ENCODE data around the gene TCFL5. TPM values are rescaled to one million over a fixed set of nuclear protein-coding genes. Genes with fewer than 3 reads are reported as not detected.
A peak's percentile ranks its signal among the peaks of the same experiment; 100 is the strongest.

The TCFL5 gene
- total RNA-seq, 1 experiment from 2014 or later, result 20.4 TPM

DNA sequence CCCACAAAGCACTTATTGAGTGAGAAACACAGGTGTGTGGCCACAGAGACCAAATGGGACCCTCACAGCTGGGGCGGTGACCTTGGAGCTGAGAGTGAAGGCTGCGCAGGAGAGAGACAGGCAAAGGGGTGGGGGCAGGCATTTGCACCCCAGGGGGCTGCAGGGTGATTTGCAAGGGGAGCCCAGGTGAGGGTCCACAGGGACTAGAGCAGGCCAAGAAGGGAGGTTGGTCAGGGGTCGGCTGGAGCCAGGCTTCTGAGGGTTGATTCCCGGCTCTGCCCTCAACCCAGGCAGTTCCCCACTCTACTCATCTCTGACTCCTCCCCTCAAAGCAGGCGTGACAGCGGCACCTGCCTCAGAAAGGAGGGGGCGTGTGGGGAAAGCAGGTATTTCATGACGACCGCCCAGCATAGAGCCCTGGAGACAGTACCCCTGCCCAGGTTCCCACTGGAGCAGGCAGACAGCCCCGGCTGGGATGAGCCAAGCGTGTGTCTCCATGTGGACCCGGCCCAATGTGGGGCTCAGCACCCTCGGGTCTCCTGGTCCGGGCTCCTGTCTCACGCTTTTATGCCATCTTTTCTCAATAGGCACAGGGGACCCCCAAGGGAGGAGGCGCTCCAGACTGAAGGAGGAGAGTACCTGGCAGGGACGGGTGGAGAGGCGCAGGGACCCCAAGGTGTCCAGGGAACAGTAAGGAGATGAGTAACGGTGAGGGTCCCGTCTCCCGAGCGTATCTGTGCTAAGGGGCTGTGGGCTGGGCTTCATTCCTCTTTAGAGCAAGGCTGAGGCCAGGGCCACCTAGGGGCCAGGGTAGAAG is 68.5 kb downstream of the TCFL5 start:
- H3K36me3 Mint-ChIP-seq, result peaks cover 1% of the 10 kb centered on the region

GRCh38 chr20:62792182-62792939 is 69.3 kb downstream of the TCFL5 start:
- POLR2A ChIA-PET, result no interaction called here
- ATAC-seq, result no peak
- H3K36me3 Mint-ChIP-seq, result no peaks in the 10 kb centered on the region
- H3K9me3 Mint-ChIP-seq, result no peaks in the 10 kb centered on the region
- peaks cover 16% of the 10 kb centered on the region for H3K4me1 Mint-ChIP-seq
- H3K27me3 Mint-ChIP-seq (ENCODE audit: low read depth), result peaks cover 19% of the 10 kb centered on the region
- DNase-seq (ENCODE audit: low spot score), result no peak
- no peak overlapping the region; the same call in 1 of the 2 replicates for H3K4me3 Mint-ChIP-seq
- TF ChIP-seq, protein P1, sequence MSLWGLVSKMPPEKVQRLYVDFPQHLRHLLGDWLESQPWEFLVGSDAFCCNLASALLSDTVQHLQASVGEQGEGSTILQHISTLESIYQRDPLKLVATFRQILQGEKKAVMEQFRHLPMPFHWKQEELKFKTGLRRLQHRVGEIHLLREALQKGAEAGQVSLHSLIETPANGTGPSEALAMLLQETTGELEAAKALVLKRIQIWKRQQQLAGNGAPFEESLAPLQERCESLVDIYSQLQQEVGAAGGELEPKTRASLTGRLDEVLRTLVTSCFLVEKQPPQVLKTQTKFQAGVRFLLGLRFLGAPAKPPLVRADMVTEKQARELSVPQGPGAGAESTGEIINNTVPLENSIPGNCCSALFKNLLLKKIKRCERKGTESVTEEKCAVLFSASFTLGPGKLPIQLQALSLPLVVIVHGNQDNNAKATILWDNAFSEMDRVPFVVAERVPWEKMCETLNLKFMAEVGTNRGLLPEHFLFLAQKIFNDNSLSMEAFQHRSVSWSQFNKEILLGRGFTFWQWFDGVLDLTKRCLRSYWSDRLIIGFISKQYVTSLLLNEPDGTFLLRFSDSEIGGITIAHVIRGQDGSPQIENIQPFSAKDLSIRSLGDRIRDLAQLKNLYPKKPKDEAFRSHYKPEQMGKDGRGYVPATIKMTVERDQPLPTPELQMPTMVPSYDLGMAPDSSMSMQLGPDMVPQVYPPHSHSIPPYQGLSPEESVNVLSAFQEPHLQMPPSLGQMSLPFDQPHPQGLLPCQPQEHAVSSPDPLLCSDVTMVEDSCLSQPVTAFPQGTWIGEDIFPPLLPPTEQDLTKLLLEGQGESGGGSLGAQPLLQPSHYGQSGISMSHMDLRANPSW (CRISPR knock-in tag; conservative IDR thresholded peaks at IDR 0.05; ENCODE audit: low read depth), result no peak
- TF ChIP-seq NFYB (CRISPR knock-in tag; conservative IDR thresholded peaks at IDR 0.05; ENCODE audit: low read depth), result no peak
- TF ChIP-seq MLX (CRISPR knock-in tag; IDR thresholded peaks at IDR 0.05), result no peak
- TF ChIP-seq, protein P2, sequence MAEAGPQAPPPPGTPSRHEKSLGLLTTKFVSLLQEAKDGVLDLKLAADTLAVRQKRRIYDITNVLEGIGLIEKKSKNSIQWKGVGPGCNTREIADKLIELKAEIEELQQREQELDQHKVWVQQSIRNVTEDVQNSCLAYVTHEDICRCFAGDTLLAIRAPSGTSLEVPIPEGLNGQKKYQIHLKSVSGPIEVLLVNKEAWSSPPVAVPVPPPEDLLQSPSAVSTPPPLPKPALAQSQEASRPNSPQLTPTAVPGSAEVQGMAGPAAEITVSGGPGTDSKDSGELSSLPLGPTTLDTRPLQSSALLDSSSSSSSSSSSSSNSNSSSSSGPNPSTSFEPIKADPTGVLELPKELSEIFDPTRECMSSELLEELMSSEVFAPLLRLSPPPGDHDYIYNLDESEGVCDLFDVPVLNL (CRISPR knock-in tag; IDR thresholded peaks at IDR 0.05; ENCODE audit: borderline replicate concordance, low read depth), result no peak
- H3K27ac Mint-ChIP-seq, result no peak overlapping the region
- CTCF ChIA-PET, result interaction anchor here (1.4 to 3.2 kb wide), 26 partner anchors 10 to 311 kb away, joined by 3 to 38 read pairs (median 10); partner anchors contain the start of genes COL9A3 and NTSR1

More for the DNA sequence above, 68.5 kb downstream of the TCFL5 start:
- ChIA-PET POLR2A (no interaction called here), CTCF (interaction anchor here (1.2 to 2.7 kb wide), 15 partner anchors 11 to 411 kb away, joined by 3 to 38 read pairs (median 10); partner anchors contain the start of genes COL9A3, NTSR1, RBBP8NL and TCFL5)
- H3K27me3 Mint-ChIP-seq (ENCODE audit: low read depth), result peaks cover 19% of the 10 kb centered on the region
- ATAC-seq (no peak), DNase-seq (ENCODE audit: low spot score) (no peak)
- TF ChIP-seq USF1 (CRISPR knock-in tag; IDR thresholded peaks at IDR 0.05) (0 out of 2 replicates have a peak, but pooled peaks have one; percentile 34), FOXP1 (CRISPR knock-in tag; IDR thresholded peaks at IDR 0.05; ENCODE audit: borderline replicate concordance) (no peak)
- H3K4me1 Mint-ChIP-seq, result peaks cover 16% of the 10 kb centered on the region
- H3K4me3 Mint-ChIP-seq, result peak overlapping the region; percentile 55
- no peak overlapping the region; the same call in 1 of the 2 replicates for H3K27ac Mint-ChIP-seq
- H3K9me3 Mint-ChIP-seq, result no peaks in the 10 kb centered on the region

DNA sequence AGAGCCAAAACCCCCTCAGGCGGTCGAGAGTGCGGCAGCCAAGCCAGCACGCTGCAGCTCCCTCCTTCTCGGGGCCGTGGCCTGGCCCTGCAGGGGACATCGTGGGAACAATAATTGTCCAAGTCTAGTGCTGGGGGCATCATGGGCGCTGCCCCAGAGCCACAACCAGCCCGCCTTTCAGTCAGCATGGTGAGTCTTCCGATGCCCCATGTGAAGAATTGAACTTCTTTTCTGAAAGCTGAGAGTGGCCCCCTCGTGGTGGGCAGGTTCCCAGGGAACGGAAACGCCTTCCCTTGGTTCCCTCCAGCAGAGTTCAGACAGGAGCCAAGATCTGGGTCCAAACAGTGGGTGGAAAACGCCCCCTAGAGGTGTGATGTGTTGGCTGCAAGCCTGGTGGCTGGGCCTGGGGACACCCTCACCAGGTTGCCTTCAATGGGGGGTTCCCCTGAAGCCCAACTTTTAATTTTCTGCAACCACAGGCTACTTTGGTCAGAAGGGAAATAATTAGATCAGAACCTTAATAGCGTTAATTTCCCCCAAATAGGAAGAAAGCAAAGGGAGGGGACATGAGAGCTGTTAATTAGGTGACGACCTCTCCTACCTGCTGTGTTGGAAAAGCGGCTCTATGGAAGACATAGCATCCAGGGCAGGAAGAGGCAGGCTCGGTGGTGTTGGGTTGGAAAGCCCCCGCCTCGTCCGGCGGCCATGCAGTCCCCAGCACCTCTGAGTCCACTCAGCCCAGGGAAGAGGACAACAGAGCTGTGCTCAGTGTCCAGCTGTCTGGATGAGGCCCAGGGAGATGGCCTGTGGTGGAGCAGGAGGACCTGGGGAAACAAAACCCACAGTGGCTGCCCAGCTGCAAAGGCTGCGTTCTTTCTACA is 70.1 kb downstream of the TCFL5 start:
- Mint-ChIP-seq H3K4me1 (peaks cover 16% of the 10 kb centered on the region), H3K27me3 (ENCODE audit: low read depth) (peaks cover 19% of the 10 kb centered on the region), H3K27ac (no peak overlapping the region), H3K36me3 (no peaks in the 10 kb centered on the region), H3K9me3 (no peaks in the 10 kb centered on the region), H3K4me3 (peak overlapping the region; percentile 63)
- TF ChIP-seq, protein P3, sequence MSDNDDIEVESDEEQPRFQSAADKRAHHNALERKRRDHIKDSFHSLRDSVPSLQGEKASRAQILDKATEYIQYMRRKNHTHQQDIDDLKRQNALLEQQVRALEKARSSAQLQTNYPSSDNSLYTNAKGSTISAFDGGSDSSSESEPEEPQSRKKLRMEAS (CRISPR knock-in tag; IDR thresholded peaks at IDR 0.05), result peak; percentile 47
- TF ChIP-seq NFYB (CRISPR knock-in tag; conservative IDR thresholded peaks at IDR 0.05; ENCODE audit: low read depth), result no peak
- TF ChIP-seq ETV6 (CRISPR knock-in tag; IDR thresholded peaks at IDR 0.05), result peak; percentile 72
- TF ChIP-seq TEAD1 (CRISPR knock-in tag; IDR thresholded peaks at IDR 0.05), result no peak
- TF ChIP-seq ZNF423 (CRISPR knock-in tag; IDR thresholded peaks at IDR 0.05), result peak; percentile 45; the same call in 1 of the 2 replicates
- TF ChIP-seq GABPB1 (CRISPR knock-in tag; IDR thresholded peaks at IDR 0.05), result peak; percentile 43; the same call in 1 of the 2 replicates
- TF ChIP-seq CTCF (IDR thresholded peaks at IDR 0.05), result peak; percentile 79
- CTCF ChIA-PET, result interaction anchor here (0.6 to 3.2 kb wide), 67 partner anchors 9 to 423 kb away, joined by 3 to 38 read pairs (median 5); partner anchors contain the start of genes COL9A3, NTSR1 and SLCO4A1
- POLR2A ChIA-PET, result interaction anchor here (0.6 kb wide), 2 partner anchors 24 to 31 kb away, joined by 3 to 4 read pairs; no protein-coding TSS in a partner anchor
- peak; percentile 90 for DNase-seq (ENCODE audit: low spot score)
- ATAC-seq, result peak; percentile 48

All from WTC11 (cell line).